ENCODE data around the gene CNTLN.

CNTLN gene

DNA sequence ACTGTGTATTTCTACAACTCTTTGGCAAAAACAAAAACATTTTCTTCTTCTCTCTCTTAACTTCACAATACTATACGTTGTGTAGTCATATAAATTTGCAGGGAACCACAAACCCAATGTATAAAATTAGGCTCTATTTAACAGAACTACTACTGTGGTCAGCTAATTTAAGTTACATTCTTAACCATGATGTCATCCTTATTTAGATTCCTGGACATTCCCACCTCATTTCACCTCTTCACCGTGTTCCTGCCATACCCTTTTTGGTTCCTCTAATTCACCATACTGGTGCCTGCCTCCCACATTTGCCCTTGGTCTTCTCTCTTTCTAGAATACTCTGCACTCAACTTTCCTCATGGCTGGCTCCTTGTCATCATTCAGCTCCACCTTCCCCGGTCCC lies 368.4 kb downstream of the CNTLN start:
- TF ChIP-seq, protein P1, sequence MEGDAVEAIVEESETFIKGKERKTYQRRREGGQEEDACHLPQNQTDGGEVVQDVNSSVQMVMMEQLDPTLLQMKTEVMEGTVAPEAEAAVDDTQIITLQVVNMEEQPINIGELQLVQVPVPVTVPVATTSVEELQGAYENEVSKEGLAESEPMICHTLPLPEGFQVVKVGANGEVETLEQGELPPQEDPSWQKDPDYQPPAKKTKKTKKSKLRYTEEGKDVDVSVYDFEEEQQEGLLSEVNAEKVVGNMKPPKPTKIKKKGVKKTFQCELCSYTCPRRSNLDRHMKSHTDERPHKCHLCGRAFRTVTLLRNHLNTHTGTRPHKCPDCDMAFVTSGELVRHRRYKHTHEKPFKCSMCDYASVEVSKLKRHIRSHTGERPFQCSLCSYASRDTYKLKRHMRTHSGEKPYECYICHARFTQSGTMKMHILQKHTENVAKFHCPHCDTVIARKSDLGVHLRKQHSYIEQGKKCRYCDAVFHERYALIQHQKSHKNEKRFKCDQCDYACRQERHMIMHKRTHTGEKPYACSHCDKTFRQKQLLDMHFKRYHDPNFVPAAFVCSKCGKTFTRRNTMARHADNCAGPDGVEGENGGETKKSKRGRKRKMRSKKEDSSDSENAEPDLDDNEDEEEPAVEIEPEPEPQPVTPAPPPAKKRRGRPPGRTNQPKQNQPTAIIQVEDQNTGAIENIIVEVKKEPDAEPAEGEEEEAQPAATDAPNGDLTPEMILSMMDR (IDR thresholded peaks at IDR 0.05): no peak
- Histone ChIP-seq H3K4me2 (ENCODE audit: low read length) (no peak overlapping the region), H3K4me3 (ENCODE audit: low read depth, low read length) (no peak overlapping the region), H3K36me3 (ENCODE audit: control insufficient read depth, insufficient read depth, low read length) (no peaks in the 10 kb centered on the region), H3K4me1 (no peaks in the 10 kb centered on the region), H3K9ac (no peak overlapping the region), H2AFZ (no peak overlapping the region), H3K79me2 (no peaks in the 10 kb centered on the region), H3K27ac (no peak overlapping the region), H3K9me3 (ENCODE audit: control insufficient read depth, low read length) (no peaks in the 10 kb centered on the region), H3K27me3 (ENCODE audit: control insufficient read depth, insufficient read depth, low read length) (no peaks in the 10 kb centered on the region)

DNA sequence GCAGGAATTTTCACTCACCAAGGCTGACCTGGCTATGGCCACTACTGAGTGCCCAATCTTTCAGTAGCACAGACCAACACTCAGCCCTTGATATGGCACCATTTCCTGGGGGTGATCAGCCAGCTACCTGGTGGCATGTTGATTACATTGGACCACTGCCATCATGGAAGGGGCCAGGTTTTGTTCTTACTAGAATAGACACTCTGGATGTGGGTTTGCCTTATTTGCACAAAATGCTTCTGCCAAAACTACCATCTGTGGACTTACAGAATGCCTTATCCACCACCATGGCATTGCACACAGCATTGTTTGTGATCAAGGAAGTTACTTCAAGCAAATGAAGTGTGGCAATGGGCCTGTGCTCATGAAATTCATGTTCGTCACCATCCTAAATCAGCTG lies 374.3 kb downstream of the CNTLN start:
- Histone ChIP-seq H3K4me3 (ENCODE audit: low read depth, low read length) (no peak overlapping the region), H3K27me3 (ENCODE audit: control insufficient read depth, insufficient read depth, low read length) (no peaks in the 10 kb centered on the region), H3K9me3 (ENCODE audit: control insufficient read depth, low read length) (no peaks in the 10 kb centered on the region), H2AFZ (no peak overlapping the region), H3K9ac (no peak overlapping the region), H3K36me3 (ENCODE audit: control insufficient read depth, insufficient read depth, low read length) (no peaks in the 10 kb centered on the region), H3K4me1 (no peaks in the 10 kb centered on the region), H3K79me2 (no peaks in the 10 kb centered on the region), H3K27ac (no peak overlapping the region), H3K4me2 (ENCODE audit: low read length) (no peak overlapping the region)
- TF ChIP-seq, protein P1 (IDR thresholded peaks at IDR 0.05): no peak

DNA sequence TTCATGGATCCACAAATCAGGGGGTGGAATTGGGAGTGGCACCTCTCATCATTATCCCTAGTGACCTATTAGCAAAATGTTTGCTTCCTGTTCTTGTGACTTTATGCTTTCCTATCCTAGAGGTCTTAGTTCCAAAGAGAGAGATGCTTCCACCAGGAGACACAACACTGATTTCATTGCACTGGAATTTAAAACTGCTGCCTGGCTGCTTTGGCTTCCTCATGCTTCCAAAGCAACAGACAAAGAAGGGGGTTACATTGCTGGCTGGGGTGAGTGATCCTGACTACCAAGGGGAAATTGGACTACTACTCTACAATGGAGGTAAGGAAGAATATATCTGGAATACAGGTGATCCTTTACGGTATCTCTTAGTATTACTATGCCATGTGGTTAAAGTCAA lies 374.9 kb downstream of the CNTLN start:
- Histone ChIP-seq H3K27ac (no peak overlapping the region), H3K79me2 (no peaks in the 10 kb centered on the region), H3K27me3 (ENCODE audit: control insufficient read depth, insufficient read depth, low read length) (no peaks in the 10 kb centered on the region), H3K4me3 (ENCODE audit: low read depth, low read length) (no peak overlapping the region), H3K9me3 (ENCODE audit: control insufficient read depth, low read length) (no peaks in the 10 kb centered on the region), H3K4me2 (ENCODE audit: low read length) (no peak overlapping the region), H2AFZ (no peak overlapping the region), H3K4me1 (no peaks in the 10 kb centered on the region), H3K9ac (no peak overlapping the region), H3K36me3 (ENCODE audit: control insufficient read depth, insufficient read depth, low read length) (no peaks in the 10 kb centered on the region)
- TF ChIP-seq, protein P1 (IDR thresholded peaks at IDR 0.05): no peak

DNA sequence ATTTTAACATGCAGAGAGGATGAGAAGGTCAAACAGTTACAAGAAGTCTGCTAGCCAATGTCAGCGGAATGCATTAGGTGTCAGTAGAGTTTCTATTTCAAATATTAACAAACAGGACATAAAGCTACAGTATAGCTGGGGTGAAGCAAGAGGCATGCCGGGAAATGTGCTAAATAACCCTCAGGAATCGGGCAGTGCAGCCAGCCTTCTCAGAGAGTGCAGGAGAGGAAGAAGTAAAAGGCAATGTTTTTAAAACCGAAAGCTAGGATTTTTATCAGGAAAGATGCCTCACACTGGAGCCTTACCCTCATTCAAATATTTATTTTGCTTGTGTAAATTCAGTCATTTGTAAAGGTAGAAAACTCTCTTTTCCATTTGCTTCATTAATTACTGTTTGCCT lies 384.9 kb downstream of the CNTLN start:
- no peak overlapping the region for H3K4me2 ChIP-seq (ENCODE audit: low read length)
- H3K9ac ChIP-seq: no peak overlapping the region
- TF ChIP-seq, protein P1 (IDR thresholded peaks at IDR 0.05): no peak
- no peak overlapping the region for H2AFZ ChIP-seq
- no peak overlapping the region for H3K4me3 ChIP-seq (ENCODE audit: low read depth, low read length)
- no peaks in the 10 kb centered on the region for H3K36me3 ChIP-seq (ENCODE audit: control insufficient read depth, insufficient read depth, low read length)
- H3K79me2 ChIP-seq: no peaks in the 10 kb centered on the region
- no peaks in the 10 kb centered on the region for H3K4me1 ChIP-seq
- no peaks in the 10 kb centered on the region for H3K9me3 ChIP-seq (ENCODE audit: control insufficient read depth, low read length)
- H3K27ac ChIP-seq: no peak overlapping the region
- no peaks in the 10 kb centered on the region for H3K27me3 ChIP-seq (ENCODE audit: control insufficient read depth, insufficient read depth, low read length)

DNA sequence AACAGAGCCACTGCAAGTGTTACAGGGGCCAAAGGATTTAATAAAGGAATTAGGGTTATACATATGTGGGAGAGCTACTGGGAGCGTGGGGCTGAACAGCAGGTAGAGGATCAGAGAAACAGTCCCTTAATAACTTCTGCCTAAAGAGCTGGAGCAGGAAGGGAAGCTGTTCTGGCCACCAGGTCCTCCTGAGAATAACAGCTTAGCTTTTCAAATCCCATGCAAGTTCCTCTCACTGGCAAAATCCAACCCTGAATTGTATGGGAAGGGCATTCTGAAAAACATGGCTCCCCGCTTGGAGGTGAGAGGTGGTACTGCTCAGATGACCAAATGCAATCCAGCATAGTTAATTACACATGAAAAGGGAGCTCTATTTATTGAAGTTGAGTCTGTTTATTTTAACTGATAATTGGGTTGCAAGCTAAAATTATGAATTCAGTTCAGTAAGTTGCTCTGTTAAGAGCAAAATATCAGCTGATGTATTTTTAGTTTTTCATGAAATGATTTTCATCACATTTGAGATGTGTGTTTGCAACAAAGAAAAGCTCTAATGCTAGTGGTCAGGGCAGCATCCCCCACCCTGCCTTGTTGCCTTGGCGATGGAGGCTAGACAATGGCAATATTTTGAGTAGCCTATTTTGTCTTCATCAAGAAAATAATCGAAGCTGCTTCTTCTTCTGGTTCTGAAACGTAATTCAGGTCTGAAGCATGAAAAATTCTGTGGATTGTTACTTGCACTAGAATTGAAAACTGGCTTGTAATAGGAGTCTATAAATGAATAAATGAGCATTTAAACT lies 385.6 kb downstream of the CNTLN start:
- Histone ChIP-seq H3K9me3 (ENCODE audit: control insufficient read depth, low read length) (no peaks in the 10 kb centered on the region), H3K4me3 (ENCODE audit: low read depth, low read length) (no peak overlapping the region)

More for the DNA sequence above, 385.6 kb downstream of the CNTLN start:
- H2AFZ ChIP-seq: no peak overlapping the region
- H3K27ac ChIP-seq: no peak overlapping the region
- TF ChIP-seq, protein P1 (IDR thresholded peaks at IDR 0.05): no peak
- no peak overlapping the region for H3K4me2 ChIP-seq (ENCODE audit: low read length)
- H3K27me3 ChIP-seq (ENCODE audit: control insufficient read depth, insufficient read depth, low read length): no peaks in the 10 kb centered on the region
- no peaks in the 10 kb centered on the region for H3K4me1 ChIP-seq
- H3K36me3 ChIP-seq (ENCODE audit: control insufficient read depth, insufficient read depth, low read length): no peaks in the 10 kb centered on the region
- no peak overlapping the region for H3K9ac ChIP-seq
- H3K79me2 ChIP-seq: no peaks in the 10 kb centered on the region
